Neural progenitor cell (in vitro differentiated cells): ENCODE data around the gene RARS1.

Experiments used
- EZH2 ChIP-seq: fragments of 200-600 bp; sonication (generic); IDR thresholded peaks from 2 replicates; pipeline ENCODE4 v1.6.1; 2017; ENCODE audit warnings: antibody characterized with exemption, mild to moderate bottlenecking, moderate library complexity
- EZH2phosphoT487 ChIP-seq: fragments of 200-600 bp; sonication (generic); IDR thresholded peaks from 2 replicates; pipeline ENCODE4 v1.6.1; 2017; ENCODE audit warnings: antibody characterized with exemption
- TF ChIP-seq, protein P1 (sequence below): fragments of 200-600 bp; sonication (generic); IDR thresholded peaks from 2 replicates; pipeline ENCODE4 v1.5.1; 2017; ENCODE audit warnings: antibody characterized with exemption, mild to moderate bottlenecking

DNA sequence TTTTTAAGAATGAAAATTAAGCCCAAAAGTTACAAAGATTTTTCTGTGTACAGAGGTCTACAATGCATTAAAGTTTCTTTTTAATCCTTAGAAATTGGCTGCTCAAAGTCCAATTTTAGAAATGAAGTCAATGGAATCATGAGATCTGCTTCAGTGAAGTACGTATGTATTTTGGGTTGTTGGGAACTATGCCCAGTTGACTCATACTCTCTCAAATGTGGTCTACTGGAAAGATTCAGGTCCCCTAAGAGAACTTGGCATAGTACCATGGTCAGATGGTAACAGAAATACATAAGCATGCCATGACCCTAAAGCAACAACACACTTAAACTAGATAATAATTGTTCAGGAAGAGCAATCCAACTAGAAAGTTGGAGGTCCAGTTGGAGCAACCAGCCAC, 65.9 kb downstream of the RARS1 start:
- TF ChIP-seq, protein P1, sequence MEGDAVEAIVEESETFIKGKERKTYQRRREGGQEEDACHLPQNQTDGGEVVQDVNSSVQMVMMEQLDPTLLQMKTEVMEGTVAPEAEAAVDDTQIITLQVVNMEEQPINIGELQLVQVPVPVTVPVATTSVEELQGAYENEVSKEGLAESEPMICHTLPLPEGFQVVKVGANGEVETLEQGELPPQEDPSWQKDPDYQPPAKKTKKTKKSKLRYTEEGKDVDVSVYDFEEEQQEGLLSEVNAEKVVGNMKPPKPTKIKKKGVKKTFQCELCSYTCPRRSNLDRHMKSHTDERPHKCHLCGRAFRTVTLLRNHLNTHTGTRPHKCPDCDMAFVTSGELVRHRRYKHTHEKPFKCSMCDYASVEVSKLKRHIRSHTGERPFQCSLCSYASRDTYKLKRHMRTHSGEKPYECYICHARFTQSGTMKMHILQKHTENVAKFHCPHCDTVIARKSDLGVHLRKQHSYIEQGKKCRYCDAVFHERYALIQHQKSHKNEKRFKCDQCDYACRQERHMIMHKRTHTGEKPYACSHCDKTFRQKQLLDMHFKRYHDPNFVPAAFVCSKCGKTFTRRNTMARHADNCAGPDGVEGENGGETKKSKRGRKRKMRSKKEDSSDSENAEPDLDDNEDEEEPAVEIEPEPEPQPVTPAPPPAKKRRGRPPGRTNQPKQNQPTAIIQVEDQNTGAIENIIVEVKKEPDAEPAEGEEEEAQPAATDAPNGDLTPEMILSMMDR: no peak
- TF ChIP-seq EZH2phosphoT487: no peak
- TF ChIP-seq EZH2: no peak
